SK-N-SH (cell line): ENCODE results near the gene POLN. TPM values are rescaled to one million over a fixed set of nuclear protein-coding genes. Genes with fewer than 3 reads are reported as not detected.

ENCODE experiments used
- CTCF ChIA-PET: fragments of 300-600, 350-600 bp; formaldehyde crosslinking; extraction: SDS; loops from one replicate; lab custom pipeline; 2021; lab: Yijun Ruan, JAX
- POLR2A ChIA-PET: fragments of 350-600 bp; sonication (Branson Sonifier 250); formaldehyde crosslinking; extraction: SDS; loops from one replicate; lab custom pipeline; 2020; ENCODE audit warnings: antibody characterized with exemption, inconsistent platforms; lab: Yijun Ruan, JAX
- DNase-seq: peaks from one replicate; pipeline ENCODE4 v3.0.0; 2012
- H2AFZ ChIP-seq: fragments of 200-600 bp; sonication (generic); 2 replicates; pipeline ENCODE4 v1.8.1; 2016; ENCODE audit warnings: antibody characterized with exemption, mild to moderate bottlenecking, low read depth
- H3F3A ChIP-seq: fragments of 200-600 bp; sonication (generic); replicated peaks from 2 replicates; pipeline ENCODE3; 2016; ENCODE audit warnings: antibody characterized with exemption, mild to moderate bottlenecking; ENCODE audit not compliant: insufficient read depth
- H3K27ac ChIP-seq, 2 experiments: fragments of 200-500 bp in 1 of 2; fragments of 200-600 bp in 1 of 2; sonication (Bioruptor generic) in 1 of 2; sonication (generic), shearing (Covaris generic) in 1 of 2; 2 replicates each; pipeline versions ENCODE4 v1.5.1 to v1.6.1; 2014 to 2016; ENCODE audit warnings: low read depth in 2 of 2, inconsistent platforms in 1 of 2, low read length in 1 of 2, mild to moderate bottlenecking in 1 of 2, mixed read lengths in 1 of 2
- H3K27me3 ChIP-seq: fragments of 200-600 bp; sonication (generic), shearing (Covaris generic); 2 replicates; pipeline ENCODE4 v1.6.1; 2016; ENCODE audit warnings: mixed run types; ENCODE audit not compliant: insufficient read depth
- H3K36me3 ChIP-seq, 2 experiments: fragments of 200-500 bp in 1 of 2; fragments of 200-600 bp in 1 of 2; sonication (Bioruptor generic) in 1 of 2; sonication (generic) in 1 of 2; replicated peaks in 1 of 2; 2 replicates each; pipeline versions ENCODE3 to v1.5.1; 2014 to 2016; ENCODE audit warnings: low read length in 1 of 2, mild to moderate bottlenecking in 1 of 2; ENCODE audit not compliant: insufficient read depth in 2 of 2, control insufficient read depth in 1 of 2
- H3K4me1 ChIP-seq, 2 experiments: fragments of 200-500 bp in 1 of 2; fragments of 200-600 bp in 1 of 2; sonication (Bioruptor generic) in 1 of 2; sonication (generic), shearing (Covaris generic) in 1 of 2; 2 replicates each; pipeline versions ENCODE4 v1.5.1 to v1.6.1; 2014 to 2016; ENCODE audit warnings: low read depth in 1 of 2, low read length in 1 of 2, mixed run types in 1 of 2; ENCODE audit not compliant: insufficient read depth in 2 of 2, control insufficient read depth in 1 of 2
- H3K4me2 ChIP-seq: fragments of 200-600 bp; sonication (generic), shearing (Covaris generic); 2 replicates; pipeline ENCODE4 v1.6.1; 2017; ENCODE audit warnings: mixed run types
- H3K4me3 ChIP-seq, 2 experiments: fragments of 200-500 bp in 1 of 2; fragments of 200-600 bp in 1 of 2; sonication (Bioruptor generic) in 1 of 2; sonication (generic), shearing (Covaris generic) in 1 of 2; 2 replicates each; pipeline versions ENCODE4 v1.5.1 to v1.8.1; 2014 to 2016; ENCODE audit warnings: low read depth in 2 of 2, inconsistent platforms in 1 of 2, low read length in 1 of 2, mild to moderate bottlenecking in 1 of 2, mixed read lengths in 1 of 2, moderate library complexity in 1 of 2
- H3K79me2 ChIP-seq: fragments of 200-600 bp; sonication (generic); 2 replicates; pipeline ENCODE4 v1.8.1; 2017; ENCODE audit warnings: mild to moderate bottlenecking; ENCODE audit not compliant: insufficient read depth
- H3K9ac ChIP-seq: fragments of 200-600 bp; sonication (generic); 2 replicates; pipeline ENCODE4 v1.6.1; 2017; ENCODE audit warnings: mixed run types
- H3K9me2 ChIP-seq: fragments of 200-600 bp; sonication (generic); 2 replicates; pipeline ENCODE4 v1.6.1; 2017; ENCODE audit warnings: mixed run types
- H3K9me3 ChIP-seq: fragments of 200-600 bp; sonication (generic); 2 replicates; pipeline ENCODE4 v1.6.1; 2017; ENCODE audit warnings: mixed run types, mild to moderate bottlenecking, moderate library complexity
- H4K20me1 ChIP-seq: fragments of 200-600 bp; sonication (generic); 2 replicates; pipeline ENCODE4 v1.6.1; 2017; ENCODE audit warnings: mild to moderate bottlenecking, mixed run types; ENCODE audit not compliant: insufficient read depth
- EP300 ChIP-seq, 2 experiments: IDR thresholded peaks; 2 replicates each; pipeline versions ENCODE4 v1.4.0 to v1.6.1; 2012; ENCODE audit warnings: borderline replicate concordance in 1 of 2, low read depth in 1 of 2, low read length in 1 of 2
- FOXM1 ChIP-seq: IDR thresholded peaks from 2 replicates; pipeline ENCODE4 v1.4.0; 2012; ENCODE audit warnings: low read depth, mild to moderate bottlenecking
- GABPA ChIP-seq: IDR thresholded peaks from 2 replicates; pipeline ENCODE4 v1.4.0; 2012; ENCODE audit warnings: low read depth, mild to moderate bottlenecking
- GATA2 ChIP-seq: sonication (generic); formaldehyde crosslinking; IDR thresholded peaks from 2 replicates; pipeline ENCODE4 v1.5.0; 2020; ENCODE audit warnings: mild to moderate bottlenecking, missing genetic modification reagents
- JUND ChIP-seq: IDR thresholded peaks from 2 replicates; pipeline ENCODE4 v1.4.0; 2012
- MEF2A ChIP-seq: IDR thresholded peaks from 2 replicates; pipeline ENCODE4 v1.4.0; 2012; ENCODE audit warnings: low read depth, borderline replicate concordance
- MXI1 ChIP-seq: IDR thresholded peaks from 2 replicates; pipeline ENCODE4 v1.6.1; 2012; ENCODE audit warnings: mild to moderate bottlenecking, low read depth, low read length, improper control_type of control experiment
- NRF1 ChIP-seq: IDR thresholded peaks from 2 replicates; pipeline ENCODE4 v1.6.1; 2012; ENCODE audit warnings: low read depth, mild to moderate bottlenecking, low read length
- RCOR1 ChIP-seq: fragments of 150-350 bp; IDR thresholded peaks from 2 replicates; pipeline ENCODE4 v1.6.1; 2017; ENCODE audit warnings: antibody characterized with exemption, low read length
- REST ChIP-seq: IDR thresholded peaks from 2 replicates; pipeline ENCODE4 v1.6.1; 2012; ENCODE audit warnings: mild to moderate bottlenecking, low read depth, low read length, moderate library complexity
- RFX5 ChIP-seq: IDR thresholded peaks from 2 replicates; pipeline ENCODE4 v1.6.1; 2012; ENCODE audit warnings: mild to moderate bottlenecking, improper control_type of control experiment, low read length
- SIN3A ChIP-seq: IDR thresholded peaks from 2 replicates; pipeline ENCODE4 v1.6.1; 2012; ENCODE audit warnings: low read depth, mild to moderate bottlenecking, low read length, moderate library complexity, borderline replicate concordance
- TAF1 ChIP-seq: IDR thresholded peaks from 2 replicates; pipeline ENCODE4 v1.6.1; 2012; ENCODE audit warnings: low read depth, mild to moderate bottlenecking, low read length, moderate library complexity, borderline replicate concordance
- USF1 ChIP-seq: IDR thresholded peaks from 2 replicates; pipeline ENCODE4 v1.4.0; 2012; ENCODE audit warnings: low read depth, borderline replicate concordance
- USF2 ChIP-seq: fragments of 150-350 bp; IDR thresholded peaks from 2 replicates; pipeline ENCODE4 v1.6.1; 2017; ENCODE audit warnings: antibody characterized with exemption, low read length, low read depth, borderline replicate concordance
- YY1 ChIP-seq: IDR thresholded peaks from 2 replicates; pipeline ENCODE4 v1.4.0; 2012; ENCODE audit warnings: low read depth, mild to moderate bottlenecking
- WGBS: methylation state at CpG from one replicate; pipeline ENCODE4 v1.1.6; 2017; ENCODE audit warnings: low lambda C conversion rate; 5-methylcytosine and 5-hydroxymethylcytosine counted together
- polyA plus RNA-seq, 3 experiments: library from polyadenylated mRNA; depleted of rRNA; stranded (reverse); fragments of >200 nt; gene quantifications; 2 replicates each; pipeline ENCODE4 v1.2.3, GENCODE V29; 2012

The POLN gene
- polyA plus RNA-seq, 1 of the 3 experiments (the other 2 are of a cell fraction), result 0.67 TPM

- Histone ChIP-seq H3K9me3 (no peaks in the 10 kb centered on the region), H3F3A (no peaks in the 10 kb centered on the region), H3K27me3 (no peaks in the 10 kb centered on the region), H3K27ac (no peak overlapping the region), H4K20me1 (no peaks in the 10 kb centered on the region), H3K4me3 (no peak overlapping the region), H3K36me3 (no peaks in the 10 kb centered on the region), H3K4me2 (no peak overlapping the region), H3K9me2 (no peaks in the 10 kb centered on the region), H3K9ac (no peak overlapping the region), H3K79me2 (no peaks in the 10 kb centered on the region), H3K4me1 (no peaks in the 10 kb centered on the region), H2AFZ (no peak overlapping the region)
- ChIA-PET POLR2A (no interaction called here), CTCF (no interaction called here)
- TF ChIP-seq MEF2A (no peak), USF2 (no peak), FOXM1 (no peak)
- DNase-seq, result no peak
- WGBS, result 75% methylated on average over 7 of the region's 7 CpGs
These were observed 48.6 kb downstream of the POLN start for GRCh38 chr4:2193326-2193725.

GRCh38 chr4:2186865-2187172, 55.1 kb downstream of the POLN start:
- Histone ChIP-seq H3K4me2 (no peak overlapping the region), H3K79me2 (no peaks in the 10 kb centered on the region), H3K4me1 (no peaks in the 10 kb centered on the region), H3K4me3 (no peak overlapping the region), H3K9ac (no peak overlapping the region), H3K9me3 (no peaks in the 10 kb centered on the region), H3K27me3 (no peaks in the 10 kb centered on the region), H4K20me1 (no peaks in the 10 kb centered on the region), H2AFZ (no peak overlapping the region), H3K27ac (no peak overlapping the region), H3K9me2 (no peaks in the 10 kb centered on the region), H3K36me3 (no peaks in the 10 kb centered on the region), H3F3A (no peaks in the 10 kb centered on the region)
- ChIA-PET POLR2A (no interaction called here), CTCF (interaction anchor here (1.5 kb wide), 1 partner anchor 10 kb away, joined by 4 read pairs; no protein-coding TSS in a partner anchor)
- TF ChIP-seq GATA2, result no peak
- no peak for TF ChIP-seq JUND
- no peak for TF ChIP-seq SIN3A
- TF ChIP-seq RFX5, result no peak
- no peak for TF ChIP-seq TAF1
- TF ChIP-seq MEF2A, result no peak
- TF ChIP-seq USF2, result no peak
- TF ChIP-seq GABPA, result no peak
- TF ChIP-seq EP300 (IDR thresholded peaks at IDR 0.05; ENCODE audit: borderline replicate concordance in 1 of 2, low read depth in 1 of 2, low read length in 1 of 2), result no peak
- no peak for TF ChIP-seq NRF1
- no peak for TF ChIP-seq YY1
- TF ChIP-seq USF1, result no peak
- TF ChIP-seq REST, result no peak
- TF ChIP-seq MXI1, result no peak
- no peak for TF ChIP-seq RCOR1
- DNase-seq, result no peak
